GM12891 (cell line): ENCODE measurements around the gene PLEKHA8.

Experiments
- POLR2A ChIP-seq: IDR thresholded peaks from 2 replicates; pipeline ENCODE4 v1.6.1; 2011; ENCODE audit warnings: low read depth, low read length, control low read depth
- POLR2AphosphoS5 ChIP-seq: IDR thresholded peaks from 2 replicates; pipeline ENCODE4 v1.6.1; 2011; ENCODE audit warnings: low read depth, low read length, control low read depth
- TAF1 ChIP-seq: IDR thresholded peaks from 2 replicates; pipeline ENCODE4 v1.6.1; 2011; ENCODE audit warnings: low read depth, low read length, control low read depth

DNA sequence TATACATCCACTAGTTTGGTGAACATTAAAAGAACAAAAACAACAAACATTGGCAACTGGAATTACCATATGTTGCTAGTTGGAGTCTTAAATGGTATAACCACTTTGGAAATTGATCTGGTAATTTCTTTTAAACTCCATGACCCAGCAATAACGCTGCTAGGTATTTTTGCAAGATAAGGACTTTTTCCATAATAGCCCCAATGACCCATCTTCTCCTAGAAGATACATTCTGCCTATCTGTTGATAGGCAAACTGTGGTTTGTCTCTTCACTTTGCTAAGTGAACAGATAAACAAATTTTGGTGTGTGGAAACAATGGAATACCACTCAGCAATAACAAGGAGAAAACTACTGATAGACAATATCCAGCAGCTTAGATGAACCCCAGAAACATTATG is 75.9 kb downstream of the PLEKHA8 start:
- TF ChIP-seq POLR2A (no peak), POLR2AphosphoS5 (no peak), TAF1 (no peak)
